HepG2 (cell line): ENCODE measurements around the gene NAGS. TPM values are rescaled to one million over a fixed set of nuclear protein-coding genes. Genes with fewer than 3 reads are reported as not detected.

ENCODE experiments used
- ATAC-seq: fragments of 200-7000 bp; cut with Tn5 transposase; 3 replicates; pipeline ENCODE4 v1.9.1; 2020; ENCODE audit warnings: mild to moderate bottlenecking, moderate library complexity
- BruUV-seq: library from RNA; stranded (reverse); fragments of 400-500 nt; replicated peaks from 2 replicates; lab custom pipeline; 2021; lab: Mats Ljungman, UMichigan
- CTCF ChIA-PET: fragments of 300-600 bp; formaldehyde crosslinking; extraction: SDS; loops from one replicate; lab custom pipeline; 2021; ENCODE audit warnings: low total read pairs, inconsistent platforms, low intra/inter-chr PET ratio; lab: Yijun Ruan, JAX
- POLR2A ChIA-PET: fragments of 350-600 bp; sonication (Branson Sonifier 250); formaldehyde crosslinking; loops from one replicate; lab custom pipeline; 2020; ENCODE audit warnings: antibody characterized with exemption, inconsistent platforms; lab: Yijun Ruan, JAX
- DNase-seq: peaks from one replicate; pipeline ENCODE4 v3.0.0-alpha.2; 2015; ENCODE audit warnings: low spot score
- FAIRE-seq: peaks from 3 replicates; lab custom pipeline; 2011; peaks lifted over from hg19 to GRCh38; lab: Jason Lieb, UNC
- H2AFZ ChIP-seq: one replicate; pipeline ENCODE4 v1.6.1; 2011; ENCODE audit warnings: low read length, inconsistent platforms
- H3K27ac ChIP-seq: fragments of 300-600 bp; 3 replicates; pipeline ENCODE4 v1.8.0; 2011; ENCODE audit warnings: mixed run types, mild to moderate bottlenecking, mixed read lengths, low read length, inconsistent platforms; ENCODE audit not compliant: insufficient read depth; ENCODE audit errors: extremely low read length
- H3K27me3 ChIP-seq, 2 experiments: fragments of 200-600 bp in 1 of 2; 2 replicates in 1 of 2; 3 replicates in 1 of 2; pipeline versions ENCODE4 v1.6.0 to v1.8.0; 2011; ENCODE audit warnings: low read length in 2 of 2, mild to moderate bottlenecking in 2 of 2, moderate library complexity in 2 of 2, inconsistent platforms in 1 of 2; ENCODE audit not compliant: insufficient read depth in 2 of 2, control insufficient read depth in 1 of 2
- H3K36me3 ChIP-seq, 2 experiments: fragments of 200-600 bp in 1 of 2; replicated peaks in 1 of 2; 2 replicates in 1 of 2; 3 replicates in 1 of 2; pipeline versions ENCODE4 v1.5.1 to v1.8.0; 2011; ENCODE audit warnings: low read length in 2 of 2, inconsistent platforms in 1 of 2; ENCODE audit not compliant: insufficient read depth in 2 of 2, control insufficient read depth in 1 of 2
- H3K4me1 ChIP-seq: 2 replicates; pipeline ENCODE4 v1.5.1; 2012; ENCODE audit warnings: low read length, inconsistent platforms; ENCODE audit not compliant: insufficient read depth
- H3K4me2 ChIP-seq: 2 replicates; pipeline ENCODE4 v1.6.0; 2011; ENCODE audit warnings: low read depth, low read length, inconsistent platforms
- H3K4me3 ChIP-seq, 3 experiments: fragments of 200-600 bp in 1 of 3; sonication (generic), shearing (Covaris generic) in 1 of 3; replicated peaks in 1 of 3; 2 replicates each; pipeline ENCODE4 v1.5.1; 2011 to 2016; ENCODE audit warnings: low read length in 3 of 3, inconsistent platforms in 2 of 3, low read depth in 2 of 3, mild to moderate bottlenecking in 2 of 3, control low read depth in 1 of 3, mixed read lengths in 1 of 3; ENCODE audit not compliant: insufficient read depth in 1 of 3
- H3K79me2 ChIP-seq: one replicate; pipeline ENCODE4 v1.6.1; 2011; ENCODE audit warnings: low read length, inconsistent platforms; ENCODE audit not compliant: insufficient read depth
- H3K9ac ChIP-seq: 2 replicates; pipeline ENCODE4 v1.6.0; 2011; ENCODE audit warnings: mild to moderate bottlenecking, low read depth, low read length, inconsistent platforms; ENCODE audit not compliant: insufficient read depth
- H3K9me3 ChIP-seq: 2 replicates; pipeline ENCODE4 v1.5.1; 2012; ENCODE audit warnings: mild to moderate bottlenecking, low read length
- H4K20me1 ChIP-seq: 2 replicates; pipeline ENCODE4 v1.6.0; 2011; ENCODE audit warnings: inconsistent platforms, mild to moderate bottlenecking, low read length, moderate library complexity; ENCODE audit not compliant: insufficient read depth
- ATF7 ChIP-seq, 2 experiments: fragments of 450-650 bp in 1 of 2; sonication (generic) in 1 of 2; formaldehyde crosslinking in 1 of 2; IDR thresholded peaks; 2 replicates each; pipeline versions ENCODE4 v1.4.0 to v1.6.1; 2016 to 2020; ENCODE audit warnings: antibody characterized with exemption in 1 of 2, mild to moderate bottlenecking in 1 of 2, missing genetic modification reagents in 1 of 2
- BRD4 ChIP-seq: sonication (generic); formaldehyde crosslinking; IDR thresholded peaks from 2 replicates; pipeline ENCODE4 v1.4.0; 2020; ENCODE audit warnings: missing genetic modification reagents
- MTA1 ChIP-seq: sonication (generic); formaldehyde crosslinking; IDR thresholded peaks from 2 replicates; pipeline ENCODE4 v1.4.0; 2020; ENCODE audit warnings: missing genetic modification reagents, mild to moderate bottlenecking, borderline replicate concordance
- PAX8 ChIP-seq: sonication (generic); formaldehyde crosslinking; IDR thresholded peaks from 2 replicates; pipeline ENCODE4 v1.8.0; 2022; ENCODE audit warnings: mild to moderate bottlenecking, missing genetic modification reagents, borderline replicate concordance
- SMYD3 ChIP-seq: sonication (generic); formaldehyde crosslinking; IDR thresholded peaks from 2 replicates; pipeline ENCODE4 v1.8.1; 2023; ENCODE audit warnings: mild to moderate bottlenecking, missing genetic modification reagents
- ZNF253 ChIP-seq: sonication (generic); formaldehyde crosslinking; IDR thresholded peaks from 2 replicates; pipeline ENCODE4 v1.8.0; 2022; ENCODE audit warnings: mild to moderate bottlenecking, missing genetic modification reagents, borderline replicate concordance
- ZNF703 ChIP-seq: sonication (generic); formaldehyde crosslinking; IDR thresholded peaks from 2 replicates; pipeline ENCODE4 v1.5.1; 2020; ENCODE audit warnings: missing genetic modification reagents, mild to moderate bottlenecking, moderate library complexity, borderline replicate concordance
- ZNF782 ChIP-seq: sonication (generic); formaldehyde crosslinking; IDR thresholded peaks from 2 replicates; pipeline ENCODE4 v1.4.0; 2020; ENCODE audit warnings: missing genetic modification reagents, mild to moderate bottlenecking, borderline replicate concordance
- WGBS: methylation state at CpG from one replicate; pipeline ENCODE4 v1.1.6; 2017; ENCODE audit warnings: low lambda C conversion rate; 5-methylcytosine and 5-hydroxymethylcytosine counted together
- in situ Hi-C: cut with HindIII; loops from 2 replicates; pipeline ENCODE4 v1.10.0; 2017; ENCODE audit warnings: low pct_unique_long_range_greater_than_20kb; ENCODE audit not compliant: extremely low pct_ligation_motif_present
- intact Hi-C: fragments of 100-400 bp; cut with micrococcal nuclease; formaldehyde crosslinking; loops from one replicate; pipeline ENCODE4 v1.10.0; 2022; ENCODE audit not compliant: unreplicated experiment
- polyA plus RNA-seq, 8 experiments: library from polyadenylated mRNA; depleted of rRNA in 3 of 8; stranded (reverse) in 7 of 8; unstranded in 1 of 8; fragments of >200 nt; fragmentation: Illumina TruSeq in 4 of 8; extraction: Trizol in 4 of 8; gene quantifications; 2 replicates each; pipeline versions ENCODE4 v1.2.1 to v1.2.3, GENCODE V29; 2011 to 2016; ENCODE audit warnings: low read depth in 4 of 8, missing spikeins in 1 of 8, mixed read lengths in 1 of 8; ENCODE audit not compliant: insufficient read depth in 1 of 8
- total RNA-seq, 5 experiments: library from RNA; depleted of rRNA; stranded (reverse); fragments of >200 nt; fragmentation: Illumina TruSeq; extraction: Trizol; gene quantifications; 2 replicates each; pipeline ENCODE4 v1.2.3, GENCODE V29; 2016; ENCODE audit warnings: low read depth in 1 of 5
- TF ChIP-seq, protein P1 (sequence below): sonication (generic); formaldehyde crosslinking; IDR thresholded peaks from 2 replicates; pipeline ENCODE4 v1.8.0; 2023; ENCODE audit warnings: mild to moderate bottlenecking, missing genetic modification reagents

Gene NAGS
- total and polyA plus RNA-seq, 2 of the 13 experiments (the other 11 are each of a cell fraction or from before 2014, with no cell fraction given) = 4.3 to 5.1 TPM

DNA sequence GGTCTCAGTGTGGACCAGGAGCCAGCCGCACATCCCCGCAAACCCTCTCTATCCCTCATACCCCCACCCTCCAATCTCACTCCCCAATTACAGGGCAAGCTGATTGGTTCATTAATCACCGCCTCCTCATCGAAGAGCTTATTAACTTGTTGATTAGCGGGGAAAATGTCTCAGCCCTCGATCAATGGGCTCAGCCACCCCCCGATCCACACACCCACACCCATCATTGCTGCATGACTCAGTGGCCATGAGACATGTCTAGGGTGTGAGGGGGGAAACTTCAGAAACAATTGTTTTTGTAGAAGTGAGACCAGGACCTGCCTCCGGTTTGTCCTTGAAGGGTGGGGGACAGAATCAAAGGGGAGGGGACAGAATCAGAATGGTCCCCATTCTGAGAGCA, 48.2 kb upstream of the NAGS start:
- WGBS = 39% methylated on average over 8 of the region's 8 CpGs
- no TSS peak for BruUV-seq
- Histone ChIP-seq H3K4me3 (no peak overlapping the region), H3K4me1 (peaks cover 14% of the 10 kb centered on the region), H2AFZ (no peak overlapping the region), H3K4me2 (no peak overlapping the region), H3K36me3 (no peaks in the 10 kb centered on the region), H3K27ac (no peak overlapping the region), H3K27me3 (peaks cover 17 to 83% of the 10 kb centered on the region in 2 experiments; a peak in 4 of 5 replicates), H3K9ac (no peak overlapping the region), H3K79me2 (no peaks in the 10 kb centered on the region), H4K20me1 (no peaks in the 10 kb centered on the region), H3K9me3 (no peaks in the 10 kb centered on the region)
- intact Hi-C loops = no loop called here
- ChIA-PET POLR2A (no interaction called here), CTCF (no interaction called here)
- TF ChIP-seq ZNF782 (CRISPR knock-in tag) (no peak), BRD4 (no peak), ZNF703 (no peak), ZNF253 (no peak), SMYD3 (CRISPR knock-in tag) (no peak), ATF7 (IDR thresholded peaks at IDR 0.05) (no peak), ATF7 (CRISPR knock-in tag; IDR thresholded peaks at IDR 0.05) (no peak), PAX8 (no peak), MTA1 (no peak)
- TF ChIP-seq, protein P1, sequence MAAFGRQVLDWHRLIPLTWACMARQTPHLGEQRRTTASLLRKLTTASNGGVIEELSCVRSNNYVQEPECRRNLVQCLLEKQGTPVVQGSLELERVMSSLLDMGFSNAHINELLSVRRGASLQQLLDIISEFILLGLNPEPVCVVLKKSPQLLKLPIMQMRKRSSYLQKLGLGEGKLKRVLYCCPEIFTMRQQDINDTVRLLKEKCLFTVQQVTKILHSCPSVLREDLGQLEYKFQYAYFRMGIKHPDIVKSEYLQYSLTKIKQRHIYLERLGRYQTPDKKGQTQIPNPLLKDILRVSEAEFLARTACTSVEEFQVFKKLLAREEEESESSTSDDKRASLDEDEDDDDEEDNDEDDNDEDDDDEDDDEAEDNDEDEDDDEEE (CRISPR knock-in tag) = no peak
- in situ Hi-C loops = no loop called here
- DNase-seq (no peak), FAIRE-seq (no peak), ATAC-seq (no peak)
